GM23338 (cell line): Measurements from ENCODE around the gene PEX19. TPM values are rescaled to one million over a fixed set of nuclear protein-coding genes. Genes with fewer than 3 reads are reported as not detected.

Experiments used
- ATAC-seq: fragments of 200-7000 bp; cut with Tn5 transposase; 3 replicates; pipeline ENCODE4 v1.9.1; 2020
- DNase-seq: peaks from one replicate; pipeline ENCODE4 v3.0.0-alpha.2; 2015; ENCODE audit warnings: low spot score
- H2AFZ ChIP-seq: fragments of 200-600 bp; sonication (generic); 2 replicates; pipeline ENCODE4 v1.8.0; 2016; ENCODE audit warnings: antibody characterized with exemption, mild to moderate bottlenecking, moderate library complexity
- H3F3A ChIP-seq: fragments of 200-600 bp; sonication (generic); replicated peaks from 2 replicates; pipeline ENCODE4 v1.8.0; 2017; ENCODE audit warnings: antibody characterized with exemption, mixed run types, low read depth
- H3K27ac ChIP-seq: fragments of 200-600 bp; sonication (generic); 2 replicates; pipeline ENCODE4 v1.6.1; 2016; ENCODE audit warnings: low read depth
- H3K27me3 ChIP-seq: fragments of 200-600 bp; sonication (generic); 2 replicates; pipeline ENCODE4 v1.8.0; 2016; ENCODE audit warnings: mild to moderate bottlenecking, mixed run types, moderate library complexity; ENCODE audit not compliant: insufficient read depth
- H3K36me3 ChIP-seq: fragments of 200-600 bp; sonication (generic); 2 replicates; pipeline ENCODE4 v1.8.0; 2016; ENCODE audit warnings: mild to moderate bottlenecking; ENCODE audit not compliant: insufficient read depth
- H3K4me1 ChIP-seq: fragments of 200-600 bp; sonication (generic); 2 replicates; pipeline ENCODE4 v1.8.0; 2016; ENCODE audit warnings: mild to moderate bottlenecking, moderate library complexity; ENCODE audit not compliant: insufficient read depth
- H3K4me2 ChIP-seq: fragments of 200-600 bp; sonication (generic); 2 replicates; pipeline ENCODE4 v1.7.1; 2017; ENCODE audit warnings: mixed run types
- H3K4me3 ChIP-seq: fragments of 200-600 bp; sonication (generic); 2 replicates; pipeline ENCODE4 v1.6.1; 2016; ENCODE audit warnings: mixed run types
- H3K79me2 ChIP-seq: fragments of 200-600 bp; sonication (generic); replicated peaks from 2 replicates; pipeline ENCODE4 v1.8.0; 2017; ENCODE audit warnings: mild to moderate bottlenecking; ENCODE audit not compliant: insufficient read depth
- H3K9me2 ChIP-seq: fragments of 200-600 bp; sonication (generic); 2 replicates; pipeline ENCODE4 v1.8.0; 2017; ENCODE audit not compliant: insufficient read depth
- H4K20me1 ChIP-seq: fragments of 200-600 bp; sonication (generic); replicated peaks from 2 replicates; pipeline ENCODE4 v1.8.0; 2017; ENCODE audit warnings: mild to moderate bottlenecking; ENCODE audit not compliant: insufficient read depth
- H3K27ac Mint-ChIP-seq: 2 replicates; pipeline ENCODE4 v1.8.0; 2020; ENCODE audit warnings: inconsistent platforms, mild to moderate bottlenecking, moderate library complexity, mixed read lengths
- H3K27me3 Mint-ChIP-seq: 3 replicates; pipeline ENCODE4 v1.8.0; 2022; ENCODE audit warnings: low read depth, mild to moderate bottlenecking, moderate library complexity, mixed read lengths, inconsistent platforms; ENCODE audit not compliant: insufficient read depth, poor library complexity
- H3K36me3 Mint-ChIP-seq: 3 replicates; pipeline ENCODE4 v1.8.0; 2021; ENCODE audit warnings: low read depth, mild to moderate bottlenecking, inconsistent platforms, moderate library complexity, mixed read lengths
- H3K4me1 Mint-ChIP-seq: 3 replicates; pipeline ENCODE4 v1.8.0; 2020; ENCODE audit warnings: mild to moderate bottlenecking, inconsistent platforms, mixed read lengths
- H3K4me3 Mint-ChIP-seq: 3 replicates; pipeline ENCODE4 v1.8.0; 2021; ENCODE audit warnings: moderate library complexity, mild to moderate bottlenecking, inconsistent platforms, mixed read lengths
- H3K9me3 Mint-ChIP-seq: 3 replicates; pipeline ENCODE4 v1.8.0; 2020; ENCODE audit warnings: moderate library complexity, mild to moderate bottlenecking, inconsistent platforms, mixed read lengths
- EZH2 ChIP-seq: fragments of 200-600 bp; sonication (generic); IDR thresholded peaks from one replicate; pipeline ENCODE4 v1.8.0; 2017; ENCODE audit warnings: antibody characterized with exemption, mild to moderate bottlenecking, low read depth; ENCODE audit not compliant: unreplicated experiment
- EZH2phosphoT487 ChIP-seq: fragments of 200-600 bp; sonication (generic); IDR thresholded peaks from one replicate; pipeline ENCODE4 v1.8.1; 2018; ENCODE audit warnings: antibody characterized with exemption; ENCODE audit not compliant: unreplicated experiment
- POLR2AphosphoS5 ChIP-seq: IDR thresholded peaks from 2 replicates; pipeline ENCODE4 v1.6.1; 2016; ENCODE audit warnings: antibody characterized with exemption, low read depth
- ZNF114 ChIP-seq: fragments of 250-450 bp; sonication (Bioruptor Pico); IDR thresholded peaks from 2 replicates; pipeline ENCODE4 v1.5.0; 2020; ENCODE audit warnings: mild to moderate bottlenecking, moderate library complexity
- ZNF331 ChIP-seq: fragments of 250-450 bp; sonication (Bioruptor Pico); IDR thresholded peaks from 2 replicates; pipeline ENCODE4 v1.5.0; 2020; ENCODE audit warnings: low read depth, mild to moderate bottlenecking, moderate library complexity
- polyA plus RNA-seq: library from polyadenylated mRNA; unstranded; fragments of >200 nt; fragmentation: Nextera tagmentation; extraction: Ambion mirVana; gene quantifications from 2 replicates; pipeline ENCODE4 v1.2.1, GENCODE V29; 2016
- total RNA-seq: library from RNA; depleted of rRNA; stranded (reverse); fragments of >200 nt; shearing (Covaris generic); gene quantifications from 2 replicates; pipeline ENCODE4 v1.2.3, GENCODE V29; 2014
- TF ChIP-seq, protein P1 (sequence below): IDR thresholded peaks from one replicate; pipeline ENCODE4 v1.6.1; 2018; ENCODE audit warnings: antibody characterized with exemption; ENCODE audit not compliant: unreplicated experiment
- TF ChIP-seq, protein P2 (sequence below): fragments of 250-450 bp; sonication (Bioruptor Pico); IDR thresholded peaks from 2 replicates; pipeline ENCODE4 v1.5.0; 2020; ENCODE audit warnings: mild to moderate bottlenecking, moderate library complexity

Gene PEX19
- total and polyA plus RNA-seq, 2 experiments from 2014 or later = 21.8 to 56.7 TPM

DNA sequence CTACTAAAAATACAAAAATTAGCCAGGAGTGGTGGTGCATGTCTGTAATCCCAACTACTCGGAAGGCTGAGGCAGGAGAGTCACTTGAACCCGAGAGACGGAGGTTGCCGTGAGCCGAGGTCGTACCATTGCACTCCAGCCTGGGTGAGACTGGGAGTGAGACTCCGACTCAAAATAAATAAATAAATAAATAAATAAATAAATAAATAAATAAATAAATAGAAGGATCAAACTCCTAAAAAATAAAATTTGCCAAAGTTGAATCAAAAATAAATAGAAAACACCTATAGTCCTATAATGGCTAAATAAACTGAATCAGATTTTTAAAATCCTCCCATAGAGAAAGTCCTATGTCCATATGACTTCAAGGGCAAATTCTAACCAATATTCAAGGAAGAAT lies 15.2 kb upstream of the PEX19 start:
- no peaks in the 10 kb centered on the region for H3K27me3 ChIP-seq
- H3K4me1 ChIP-seq = no peaks in the 10 kb centered on the region
- peaks cover 4% of the 10 kb centered on the region for H4K20me1 ChIP-seq
- H3K27me3 Mint-ChIP-seq = no peaks in the 10 kb centered on the region
- H2AFZ ChIP-seq = no peak overlapping the region
- H3K36me3 Mint-ChIP-seq = peaks cover 61% of the 10 kb centered on the region
- H3K4me1 Mint-ChIP-seq = no peaks in the 10 kb centered on the region
- H3K4me2 ChIP-seq = no peak overlapping the region
- peaks cover 50% of the 10 kb centered on the region for H3K36me3 ChIP-seq
- H3K9me2 ChIP-seq = no peaks in the 10 kb centered on the region
- TF ChIP-seq ZNF331 (CRISPR knock-in tag) (no peak), EZH2phosphoT487 (no peak), POLR2AphosphoS5 (no peak)
- TF ChIP-seq, protein P1, sequence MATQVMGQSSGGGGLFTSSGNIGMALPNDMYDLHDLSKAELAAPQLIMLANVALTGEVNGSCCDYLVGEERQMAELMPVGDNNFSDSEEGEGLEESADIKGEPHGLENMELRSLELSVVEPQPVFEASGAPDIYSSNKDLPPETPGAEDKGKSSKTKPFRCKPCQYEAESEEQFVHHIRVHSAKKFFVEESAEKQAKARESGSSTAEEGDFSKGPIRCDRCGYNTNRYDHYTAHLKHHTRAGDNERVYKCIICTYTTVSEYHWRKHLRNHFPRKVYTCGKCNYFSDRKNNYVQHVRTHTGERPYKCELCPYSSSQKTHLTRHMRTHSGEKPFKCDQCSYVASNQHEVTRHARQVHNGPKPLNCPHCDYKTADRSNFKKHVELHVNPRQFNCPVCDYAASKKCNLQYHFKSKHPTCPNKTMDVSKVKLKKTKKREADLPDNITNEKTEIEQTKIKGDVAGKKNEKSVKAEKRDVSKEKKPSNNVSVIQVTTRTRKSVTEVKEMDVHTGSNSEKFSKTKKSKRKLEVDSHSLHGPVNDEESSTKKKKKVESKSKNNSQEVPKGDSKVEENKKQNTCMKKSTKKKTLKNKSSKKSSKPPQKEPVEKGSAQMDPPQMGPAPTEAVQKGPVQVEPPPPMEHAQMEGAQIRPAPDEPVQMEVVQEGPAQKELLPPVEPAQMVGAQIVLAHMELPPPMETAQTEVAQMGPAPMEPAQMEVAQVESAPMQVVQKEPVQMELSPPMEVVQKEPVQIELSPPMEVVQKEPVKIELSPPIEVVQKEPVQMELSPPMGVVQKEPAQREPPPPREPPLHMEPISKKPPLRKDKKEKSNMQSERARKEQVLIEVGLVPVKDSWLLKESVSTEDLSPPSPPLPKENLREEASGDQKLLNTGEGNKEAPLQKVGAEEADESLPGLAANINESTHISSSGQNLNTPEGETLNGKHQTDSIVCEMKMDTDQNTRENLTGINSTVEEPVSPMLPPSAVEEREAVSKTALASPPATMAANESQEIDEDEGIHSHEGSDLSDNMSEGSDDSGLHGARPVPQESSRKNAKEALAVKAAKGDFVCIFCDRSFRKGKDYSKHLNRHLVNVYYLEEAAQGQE = no peak
- no peak overlapping the region for H3K27ac Mint-ChIP-seq
- H3K27ac ChIP-seq = no peak overlapping the region
- no peak for ATAC-seq
- H3K79me2 ChIP-seq = no peaks in the 10 kb centered on the region
- no peaks in the 10 kb centered on the region for H3F3A ChIP-seq
- no peak for DNase-seq
- no peak overlapping the region for H3K4me3 Mint-ChIP-seq
- H3K9me3 Mint-ChIP-seq = no peaks in the 10 kb centered on the region
- H3K4me3 ChIP-seq = no peak overlapping the region

GRCh38 chr1:160296036-160296435 lies 11.1 kb upstream of the PEX19 start:
- Mint-ChIP-seq H3K36me3 (peaks cover 82% of the 10 kb centered on the region), H3K27ac (no peak overlapping the region)
- ATAC-seq = no peak

More at GRCh38 chr1:160296036-160296435, 11.1 kb upstream of the PEX19 start:
- no peak overlapping the region for H3K27ac ChIP-seq
- H3K27me3 ChIP-seq = no peaks in the 10 kb centered on the region
- H3K4me1 ChIP-seq = no peaks in the 10 kb centered on the region
- H3K36me3 ChIP-seq = peaks cover 43% of the 10 kb centered on the region
- H2AFZ ChIP-seq = no peak overlapping the region
- H3K9me3 Mint-ChIP-seq = no peaks in the 10 kb centered on the region
- H3K4me2 ChIP-seq = no peak overlapping the region
- no peaks in the 10 kb centered on the region for H3K4me1 Mint-ChIP-seq
- DNase-seq = no peak
- no peak overlapping the region for H3K4me3 Mint-ChIP-seq
- no peaks in the 10 kb centered on the region for H3K79me2 ChIP-seq
- peaks cover 2% of the 10 kb centered on the region for H3K27me3 Mint-ChIP-seq
- H3K9me2 ChIP-seq = no peaks in the 10 kb centered on the region
- TF ChIP-seq, protein P2, sequence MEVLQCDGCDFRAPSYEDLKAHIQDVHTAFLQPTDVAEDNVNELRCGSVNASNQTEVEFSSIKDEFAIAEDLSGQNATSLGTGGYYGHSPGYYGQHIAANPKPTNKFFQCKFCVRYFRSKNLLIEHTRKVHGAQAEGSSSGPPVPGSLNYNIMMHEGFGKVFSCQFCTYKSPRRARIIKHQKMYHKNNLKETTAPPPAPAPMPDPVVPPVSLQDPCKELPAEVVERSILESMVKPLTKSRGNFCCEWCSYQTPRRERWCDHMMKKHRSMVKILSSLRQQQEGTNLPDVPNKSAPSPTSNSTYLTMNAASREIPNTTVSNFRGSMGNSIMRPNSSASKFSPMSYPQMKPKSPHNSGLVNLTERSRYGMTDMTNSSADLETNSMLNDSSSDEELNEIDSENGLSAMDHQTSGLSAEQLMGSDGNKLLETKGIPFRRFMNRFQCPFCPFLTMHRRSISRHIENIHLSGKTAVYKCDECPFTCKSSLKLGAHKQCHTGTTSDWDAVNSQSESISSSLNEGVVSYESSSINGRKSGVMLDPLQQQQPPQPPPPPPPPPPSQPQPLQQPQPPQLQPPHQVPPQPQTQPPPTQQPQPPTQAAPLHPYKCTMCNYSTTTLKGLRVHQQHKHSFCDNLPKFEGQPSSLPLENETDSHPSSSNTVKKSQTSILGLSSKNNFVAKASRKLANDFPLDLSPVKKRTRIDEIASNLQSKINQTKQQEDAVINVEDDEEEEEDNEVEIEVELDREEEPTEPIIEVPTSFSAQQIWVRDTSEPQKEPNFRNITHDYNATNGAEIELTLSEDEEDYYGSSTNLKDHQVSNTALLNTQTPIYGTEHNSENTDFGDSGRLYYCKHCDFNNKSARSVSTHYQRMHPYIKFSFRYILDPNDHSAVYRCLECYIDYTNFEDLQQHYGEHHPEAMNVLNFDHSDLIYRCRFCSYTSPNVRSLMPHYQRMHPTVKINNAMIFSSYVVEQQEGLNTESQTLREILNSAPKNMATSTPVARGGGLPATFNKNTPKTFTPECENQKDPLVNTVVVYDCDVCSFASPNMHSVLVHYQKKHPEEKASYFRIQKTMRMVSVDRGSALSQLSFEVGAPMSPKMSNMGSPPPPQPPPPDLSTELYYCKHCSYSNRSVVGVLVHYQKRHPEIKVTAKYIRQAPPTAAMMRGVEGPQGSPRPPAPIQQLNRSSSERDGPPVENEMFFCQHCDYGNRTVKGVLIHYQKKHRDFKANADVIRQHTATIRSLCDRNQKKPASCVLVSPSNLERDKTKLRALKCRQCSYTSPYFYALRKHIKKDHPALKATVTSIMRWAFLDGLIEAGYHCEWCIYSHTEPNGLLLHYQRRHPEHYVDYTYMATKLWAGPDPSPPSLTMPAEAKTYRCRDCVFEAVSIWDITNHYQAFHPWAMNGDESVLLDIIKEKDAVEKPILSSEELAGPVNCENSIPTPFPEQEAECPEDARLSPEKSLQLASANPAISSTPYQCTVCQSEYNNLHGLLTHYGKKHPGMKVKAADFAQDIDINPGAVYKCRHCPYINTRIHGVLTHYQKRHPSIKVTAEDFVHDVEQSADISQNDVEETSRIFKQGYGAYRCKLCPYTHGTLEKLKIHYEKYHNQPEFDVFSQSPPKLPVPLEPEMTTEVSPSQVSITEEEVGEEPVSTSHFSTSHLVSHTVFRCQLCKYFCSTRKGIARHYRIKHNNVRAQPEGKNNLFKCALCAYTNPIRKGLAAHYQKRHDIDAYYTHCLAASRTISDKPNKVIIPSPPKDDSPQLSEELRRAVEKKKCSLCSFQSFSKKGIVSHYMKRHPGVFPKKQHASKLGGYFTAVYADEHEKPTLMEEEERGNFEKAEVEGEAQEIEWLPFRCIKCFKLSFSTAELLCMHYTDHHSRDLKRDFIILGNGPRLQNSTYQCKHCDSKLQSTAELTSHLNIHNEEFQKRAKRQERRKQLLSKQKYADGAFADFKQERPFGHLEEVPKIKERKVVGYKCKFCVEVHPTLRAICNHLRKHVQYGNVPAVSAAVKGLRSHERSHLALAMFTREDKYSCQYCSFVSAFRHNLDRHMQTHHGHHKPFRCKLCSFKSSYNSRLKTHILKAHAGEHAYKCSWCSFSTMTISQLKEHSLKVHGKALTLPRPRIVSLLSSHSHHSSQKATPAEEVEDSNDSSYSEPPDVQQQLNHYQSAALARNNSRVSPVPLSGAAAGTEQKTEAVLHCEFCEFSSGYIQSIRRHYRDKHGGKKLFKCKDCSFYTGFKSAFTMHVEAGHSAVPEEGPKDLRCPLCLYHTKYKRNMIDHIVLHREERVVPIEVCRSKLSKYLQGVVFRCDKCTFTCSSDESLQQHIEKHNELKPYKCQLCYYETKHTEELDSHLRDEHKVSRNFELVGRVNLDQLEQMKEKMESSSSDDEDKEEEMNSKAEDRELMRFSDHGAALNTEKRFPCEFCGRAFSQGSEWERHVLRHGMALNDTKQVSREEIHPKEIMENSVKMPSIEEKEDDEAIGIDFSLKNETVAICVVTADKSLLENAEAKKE (CRISPR knock-in tag) = no peak
- TF ChIP-seq EZH2 (no peak), ZNF114 (CRISPR knock-in tag) (no peak), EZH2phosphoT487 (no peak)
- H3F3A ChIP-seq = peaks cover 19% of the 10 kb centered on the region
- H4K20me1 ChIP-seq = peaks cover 4% of the 10 kb centered on the region
- H3K4me3 ChIP-seq = no peak overlapping the region
